ENCODE data around the gene DTX4. TPM values are rescaled to one million over a fixed set of nuclear protein-coding genes. Genes with fewer than 3 reads are reported as not detected.

The DTX4 gene
- polyA plus RNA-seq, 2 donors, result 1.8 to 2.4 TPM

DNA sequence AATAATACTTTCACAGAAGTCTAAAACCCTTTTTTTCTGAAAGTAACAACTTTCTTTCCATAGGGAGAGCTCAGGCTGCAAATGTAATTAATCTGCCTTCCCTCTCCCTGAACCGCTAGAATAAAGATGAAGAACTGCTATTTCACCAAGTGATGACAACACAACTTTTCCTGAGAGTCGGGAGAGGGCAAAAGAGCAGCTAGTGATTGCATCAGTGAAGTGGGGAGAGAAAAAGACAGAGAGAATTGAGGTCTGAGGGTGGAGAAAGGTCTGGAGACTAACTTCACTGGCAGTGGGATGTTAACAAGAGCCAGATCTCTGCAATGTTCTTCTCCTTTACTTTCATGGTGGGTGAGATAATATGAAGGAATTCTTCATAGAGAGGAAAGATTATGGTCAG lies 51.7 kb downstream of the DTX4 start:
- Histone ChIP-seq H3K4me3 (ENCODE audit: low read depth in 1 of 2, low read length in 2 of 2) (no peak overlapping the region), H3K36me3 (ENCODE audit: control insufficient read depth in 2 of 2, insufficient read depth in 2 of 2, low read length in 1 of 2) (no peaks in the 10 kb centered on the region), H3K4me1 (ENCODE audit: control insufficient read depth in 2 of 2, insufficient read depth in 2 of 2, low read length in 1 of 2) (no peaks in the 10 kb centered on the region), H3K9me3 (ENCODE audit: control insufficient read depth in 2 of 2, insufficient read depth in 1 of 2, low read depth in 1 of 2, low read length in 1 of 2) (no peaks in the 10 kb centered on the region), H3K27ac (ENCODE audit: low read depth in 2 of 2, low read length in 1 of 2) (no peak overlapping the region), H3K27me3 (ENCODE audit: control insufficient read depth in 1 of 2, insufficient read depth in 2 of 2, low read length in 2 of 2) (no peaks in the 10 kb centered on the region)
- 50 to 70% methylated on average over 2 of the region's 2 CpGs for WGBS, 2 donors

DNA sequence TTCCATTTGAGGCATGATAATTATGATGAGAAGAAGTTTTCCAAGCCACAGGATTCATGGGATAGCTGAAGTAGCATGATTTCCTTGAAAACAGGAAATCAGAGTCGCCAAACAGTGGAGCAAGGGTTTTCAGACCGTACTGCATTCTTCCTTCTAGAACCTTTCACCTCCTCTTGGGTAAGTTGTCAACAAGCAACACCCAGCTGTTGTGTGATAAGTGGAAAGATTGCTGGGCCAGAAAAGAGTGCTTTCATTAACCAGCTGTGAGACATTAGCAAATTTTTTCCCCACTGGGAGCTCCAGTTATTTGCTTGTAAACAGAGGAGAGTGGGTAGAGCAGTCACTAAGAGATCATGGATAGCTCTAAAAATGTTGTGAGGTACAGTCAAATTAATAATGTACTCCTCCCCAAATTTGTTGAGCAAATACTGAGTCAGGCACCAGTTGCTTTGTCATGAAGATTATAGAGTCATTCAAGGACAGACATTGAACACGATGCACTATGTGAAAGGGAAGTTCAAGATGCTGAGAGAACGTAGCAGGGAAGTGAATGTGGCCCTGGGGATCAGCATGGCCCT lies 52.5 kb downstream of the DTX4 start:
- Histone ChIP-seq H3K9me3 (ENCODE audit: control insufficient read depth in 2 of 2, insufficient read depth in 1 of 2, low read depth in 1 of 2, low read length in 1 of 2) (no peaks in the 10 kb centered on the region), H3K27ac (ENCODE audit: low read depth in 2 of 2, low read length in 1 of 2) (no peak overlapping the region), H3K4me1 (ENCODE audit: control insufficient read depth in 2 of 2, insufficient read depth in 2 of 2, low read length in 1 of 2) (no peaks in the 10 kb centered on the region), H3K36me3 (ENCODE audit: control insufficient read depth in 2 of 2, insufficient read depth in 2 of 2, low read length in 1 of 2) (no peaks in the 10 kb centered on the region), H3K27me3 (ENCODE audit: control insufficient read depth in 1 of 2, insufficient read depth in 2 of 2, low read length in 2 of 2) (no peaks in the 10 kb centered on the region), H3K4me3 (ENCODE audit: low read depth in 1 of 2, low read length in 2 of 2) (no peak overlapping the region)
- WGBS, 2 donors, result 30 to 42% methylated on average over 4 of the region's 4 CpGs

DNA sequence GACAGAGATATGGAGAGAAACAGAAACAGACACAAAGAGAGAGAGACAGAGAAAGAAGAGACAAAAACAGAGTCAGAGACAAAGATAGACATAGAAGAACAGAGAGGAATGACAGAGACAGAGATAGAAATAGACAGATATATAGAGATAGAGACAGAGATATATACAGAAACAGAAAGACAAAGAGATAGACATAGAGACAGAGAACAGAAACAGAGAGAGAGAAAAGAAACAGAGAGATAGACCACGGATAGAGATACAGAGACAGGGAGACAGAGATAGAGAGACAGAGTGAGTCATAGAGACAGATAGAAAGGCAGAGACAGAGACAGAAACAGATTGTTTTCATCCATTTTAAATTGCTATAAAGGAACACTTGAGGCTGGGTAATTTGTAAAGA lies 53.1 kb downstream of the DTX4 start:
- Histone ChIP-seq H3K4me3 (ENCODE audit: low read depth in 1 of 2, low read length in 2 of 2) (no peak overlapping the region), H3K27ac (ENCODE audit: low read depth in 2 of 2, low read length in 1 of 2) (no peak overlapping the region), H3K9me3 (ENCODE audit: control insufficient read depth in 2 of 2, insufficient read depth in 1 of 2, low read depth in 1 of 2, low read length in 1 of 2) (no peaks in the 10 kb centered on the region), H3K27me3 (ENCODE audit: control insufficient read depth in 1 of 2, insufficient read depth in 2 of 2, low read length in 2 of 2) (no peaks in the 10 kb centered on the region), H3K4me1 (ENCODE audit: control insufficient read depth in 2 of 2, insufficient read depth in 2 of 2, low read length in 1 of 2) (no peaks in the 10 kb centered on the region), H3K36me3 (ENCODE audit: control insufficient read depth in 2 of 2, insufficient read depth in 2 of 2, low read length in 1 of 2) (no peaks in the 10 kb centered on the region)
- 65 to 67% methylated on average over 1 of the region's 1 CpG for WGBS, 2 donors

DNA sequence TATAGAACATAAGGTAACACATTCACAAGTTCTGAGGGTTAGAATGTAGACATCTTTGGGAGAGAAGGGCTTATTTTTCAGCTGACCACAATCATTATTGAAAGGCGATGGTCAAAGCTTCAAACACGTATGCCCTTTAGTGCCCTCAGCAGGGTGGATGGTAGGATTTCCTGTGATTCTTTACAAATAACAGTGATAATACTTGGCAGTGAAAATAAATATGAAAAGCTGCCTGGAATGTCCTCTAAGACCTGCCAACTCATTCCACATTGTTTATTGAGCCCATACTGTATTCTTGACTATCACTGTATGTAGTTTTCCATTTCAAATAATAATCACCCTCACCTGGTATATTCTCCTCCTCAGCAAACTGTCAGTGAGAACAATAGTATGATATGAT lies 54.5 kb downstream of the DTX4 start:
- no peaks in the 10 kb centered on the region for H3K9me3 ChIP-seq (ENCODE audit: control insufficient read depth in 2 of 2, insufficient read depth in 1 of 2, low read depth in 1 of 2, low read length in 1 of 2)
- no peaks in the 10 kb centered on the region for H3K36me3 ChIP-seq (ENCODE audit: control insufficient read depth in 2 of 2, insufficient read depth in 2 of 2, low read length in 1 of 2)
- no peak overlapping the region for H3K27ac ChIP-seq (ENCODE audit: low read depth in 2 of 2, low read length in 1 of 2)
- no peaks in the 10 kb centered on the region for H3K4me1 ChIP-seq (ENCODE audit: control insufficient read depth in 2 of 2, insufficient read depth in 2 of 2, low read length in 1 of 2)
- H3K4me3 ChIP-seq (ENCODE audit: low read depth in 1 of 2, low read length in 2 of 2), result no peak overlapping the region
- 61 to 83% methylated on average over 2 of the region's 2 CpGs for WGBS, 2 donors
- no peaks in the 10 kb centered on the region for H3K27me3 ChIP-seq (ENCODE audit: control insufficient read depth in 1 of 2, insufficient read depth in 2 of 2, low read length in 2 of 2)

DNA sequence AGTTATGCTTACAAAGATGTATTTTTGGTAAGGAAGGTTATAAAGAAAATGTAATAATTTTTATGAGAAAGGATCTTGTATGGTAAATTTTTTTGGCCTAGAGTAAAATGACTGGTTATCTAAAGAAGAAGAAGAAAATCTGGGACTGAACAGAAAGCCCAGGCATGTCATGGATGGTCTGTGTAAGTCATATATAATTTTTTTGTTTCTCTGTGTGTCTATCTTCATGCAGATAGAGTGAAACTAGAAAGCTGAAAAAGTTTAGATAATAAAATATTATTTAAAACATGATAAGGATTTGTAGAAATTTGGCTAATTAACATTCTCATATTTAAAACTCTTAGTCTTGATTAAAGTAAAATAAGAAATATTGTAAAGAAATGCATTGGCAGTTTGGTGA lies 68.4 kb downstream of the DTX4 start:
- Histone ChIP-seq H3K27ac (ENCODE audit: low read depth in 2 of 2, low read length in 1 of 2) (no peak overlapping the region), H3K4me3 (ENCODE audit: low read depth in 1 of 2, low read length in 2 of 2) (no peak overlapping the region), H3K36me3 (ENCODE audit: control insufficient read depth in 2 of 2, insufficient read depth in 2 of 2, low read length in 1 of 2) (no peaks in the 10 kb centered on the region), H3K27me3 (ENCODE audit: control insufficient read depth in 1 of 2, insufficient read depth in 2 of 2, low read length in 2 of 2) (no peaks in the 10 kb centered on the region), H3K4me1 (ENCODE audit: control insufficient read depth in 2 of 2, insufficient read depth in 2 of 2, low read length in 1 of 2) (no peaks in the 10 kb centered on the region), H3K9me3 (ENCODE audit: control insufficient read depth in 2 of 2, insufficient read depth in 1 of 2, low read depth in 1 of 2, low read length in 1 of 2) (no peaks in the 10 kb centered on the region)

DNA sequence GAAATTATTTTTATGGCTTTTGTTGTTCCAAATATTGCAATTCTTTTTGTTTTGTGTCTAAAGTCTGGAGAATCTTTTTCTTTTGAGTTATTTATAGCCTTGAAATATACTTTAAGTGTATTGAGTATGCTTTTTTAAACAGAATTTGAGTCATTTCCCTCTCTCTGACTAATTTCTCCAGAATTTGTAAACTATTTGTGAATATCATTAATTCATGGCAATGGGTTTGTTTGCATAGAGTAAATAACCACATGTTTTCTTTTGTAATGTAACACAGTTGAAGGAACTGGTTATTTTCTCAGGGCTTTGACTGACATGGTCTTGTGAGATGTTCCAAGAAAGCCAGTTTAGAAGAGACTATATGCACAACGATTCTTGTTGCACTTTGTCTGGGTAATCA lies 71.7 kb downstream of the DTX4 start:
- Histone ChIP-seq H3K4me1 (ENCODE audit: control insufficient read depth in 2 of 2, insufficient read depth in 2 of 2, low read length in 1 of 2) (no peaks in the 10 kb centered on the region), H3K4me3 (ENCODE audit: low read depth in 1 of 2, low read length in 2 of 2) (no peak overlapping the region), H3K9me3 (ENCODE audit: control insufficient read depth in 2 of 2, insufficient read depth in 1 of 2, low read depth in 1 of 2, low read length in 1 of 2) (no peaks in the 10 kb centered on the region), H3K36me3 (ENCODE audit: control insufficient read depth in 2 of 2, insufficient read depth in 2 of 2, low read length in 1 of 2) (no peaks in the 10 kb centered on the region), H3K27ac (ENCODE audit: low read depth in 2 of 2, low read length in 1 of 2) (no peak overlapping the region), H3K27me3 (ENCODE audit: control insufficient read depth in 1 of 2, insufficient read depth in 2 of 2, low read length in 2 of 2) (no peaks in the 10 kb centered on the region)
- WGBS, 2 donors, result 71 to 73% methylated on average over 1 of the region's 1 CpG

DNA sequence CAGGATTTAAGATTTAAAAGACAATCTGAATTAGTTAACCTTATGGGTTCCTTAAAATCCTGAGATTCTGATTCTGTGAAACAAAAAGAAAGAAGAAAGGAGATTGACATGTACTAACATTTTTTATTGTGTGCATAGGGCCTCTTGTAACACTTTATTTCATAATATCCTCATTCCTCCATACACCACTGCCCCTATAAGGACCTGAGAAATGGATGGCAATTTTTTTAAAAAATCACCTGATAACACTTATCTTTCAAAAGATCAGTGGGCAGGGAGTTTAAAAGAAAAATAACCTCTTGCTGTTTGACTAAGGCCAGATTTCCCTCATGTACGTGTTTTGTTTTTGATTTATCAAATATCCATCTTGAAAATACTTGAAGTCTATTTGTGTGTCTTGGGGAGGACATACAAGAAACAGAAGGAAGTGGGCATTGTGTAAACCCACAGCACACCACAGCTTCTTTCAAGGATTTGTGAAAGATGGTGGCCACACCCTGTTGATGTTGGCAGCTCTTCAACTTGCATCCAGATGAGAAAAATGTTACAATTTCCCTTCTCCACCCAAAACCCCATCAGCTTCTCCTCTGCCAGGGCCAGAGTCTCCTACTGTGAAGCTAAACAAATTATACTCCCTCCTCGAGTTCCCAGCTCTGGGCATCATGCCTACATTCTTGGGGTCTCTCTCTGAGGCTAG lies 75.7 kb downstream of the DTX4 start:
- 9 to 12% methylated on average over 2 of the region's 2 CpGs for WGBS, 2 donors
- Histone ChIP-seq H3K4me1 (ENCODE audit: control insufficient read depth in 2 of 2, insufficient read depth in 2 of 2, low read length in 1 of 2) (no peaks in the 10 kb centered on the region), H3K27ac (ENCODE audit: low read depth in 2 of 2, low read length in 1 of 2) (no peak overlapping the region), H3K36me3 (ENCODE audit: control insufficient read depth in 2 of 2, insufficient read depth in 2 of 2, low read length in 1 of 2) (no peaks in the 10 kb centered on the region), H3K9me3 (ENCODE audit: control insufficient read depth in 2 of 2, insufficient read depth in 1 of 2, low read depth in 1 of 2, low read length in 1 of 2) (no peaks in the 10 kb centered on the region), H3K4me3 (ENCODE audit: low read depth in 1 of 2, low read length in 2 of 2) (no peak overlapping the region), H3K27me3 (ENCODE audit: control insufficient read depth in 1 of 2, insufficient read depth in 2 of 2, low read length in 2 of 2) (no peaks in the 10 kb centered on the region)

DNA sequence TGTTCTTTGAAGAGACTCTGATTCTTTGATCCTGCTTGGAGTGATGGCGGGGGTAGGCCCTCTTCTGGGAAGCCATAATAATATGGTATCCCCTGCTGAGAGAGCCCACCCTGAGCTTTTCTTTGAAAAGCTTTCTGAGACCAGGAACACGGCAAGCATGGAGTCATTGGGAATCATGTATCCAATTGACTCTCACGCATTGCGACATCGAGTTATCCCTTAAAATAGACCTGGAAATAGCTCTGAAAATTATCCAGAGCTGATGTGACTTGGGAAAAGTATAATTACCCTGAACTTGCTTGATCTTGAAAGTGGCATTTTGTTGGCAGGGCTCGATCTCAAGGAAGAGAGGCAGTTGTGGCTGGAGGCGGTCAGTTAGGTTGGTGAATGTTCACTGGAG lies 77.6 kb downstream of the DTX4 start:
- no peaks in the 10 kb centered on the region for H3K4me1 ChIP-seq (ENCODE audit: control insufficient read depth in 2 of 2, insufficient read depth in 2 of 2, low read length in 1 of 2)
- no peaks in the 10 kb centered on the region for H3K36me3 ChIP-seq (ENCODE audit: control insufficient read depth in 2 of 2, insufficient read depth in 2 of 2, low read length in 1 of 2)
- no peaks in the 10 kb centered on the region for H3K27me3 ChIP-seq (ENCODE audit: control insufficient read depth in 1 of 2, insufficient read depth in 2 of 2, low read length in 2 of 2)
- WGBS, 2 donors, result 91% methylated on average over 7 of the region's 7 CpGs
- H3K9me3 ChIP-seq (ENCODE audit: control insufficient read depth in 2 of 2, insufficient read depth in 1 of 2, low read depth in 1 of 2, low read length in 1 of 2), result no peaks in the 10 kb centered on the region
- no peak overlapping the region for H3K4me3 ChIP-seq (ENCODE audit: low read depth in 1 of 2, low read length in 2 of 2)
- H3K27ac ChIP-seq (ENCODE audit: low read depth in 2 of 2, low read length in 1 of 2), result no peak overlapping the region

DNA sequence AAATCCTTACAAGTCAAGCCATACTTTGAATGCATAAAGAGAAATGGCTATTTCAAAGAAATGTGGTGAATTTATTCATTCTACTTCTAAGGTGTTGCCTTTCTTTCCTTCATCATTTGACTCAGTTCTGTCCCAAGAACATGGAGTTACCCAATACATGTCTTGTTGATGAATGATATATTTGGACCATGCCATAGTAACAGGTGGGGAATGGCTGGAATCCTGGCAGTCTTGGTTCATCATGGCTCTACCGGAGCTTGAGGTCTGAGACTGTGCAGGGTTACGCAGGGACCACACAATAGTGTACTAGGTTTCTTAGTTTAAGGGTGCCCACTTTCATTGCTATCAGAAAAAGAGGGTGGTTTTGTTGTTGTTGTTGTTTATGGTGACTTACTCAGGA lies 81.1 kb downstream of the DTX4 start:
- peaks cover 0 to 3% of the 10 kb centered on the region in 2 donors for H3K4me1 ChIP-seq (ENCODE audit: control insufficient read depth in 2 of 2, insufficient read depth in 2 of 2, low read length in 1 of 2)
- 89 to 95% methylated on average over 2 of the region's 2 CpGs for WGBS, 2 donors
- H3K27me3 ChIP-seq (ENCODE audit: control insufficient read depth in 1 of 2, insufficient read depth in 2 of 2, low read length in 2 of 2), result no peaks in the 10 kb centered on the region
- H3K27ac ChIP-seq (ENCODE audit: low read depth in 2 of 2, low read length in 1 of 2), result no peak overlapping the region
- H3K4me3 ChIP-seq (ENCODE audit: low read depth in 1 of 2, low read length in 2 of 2), result no peak overlapping the region
- no peaks in the 10 kb centered on the region for H3K36me3 ChIP-seq (ENCODE audit: control insufficient read depth in 2 of 2, insufficient read depth in 2 of 2, low read length in 1 of 2)
- no peaks in the 10 kb centered on the region for H3K9me3 ChIP-seq (ENCODE audit: control insufficient read depth in 2 of 2, insufficient read depth in 1 of 2, low read depth in 1 of 2, low read length in 1 of 2)

DNA sequence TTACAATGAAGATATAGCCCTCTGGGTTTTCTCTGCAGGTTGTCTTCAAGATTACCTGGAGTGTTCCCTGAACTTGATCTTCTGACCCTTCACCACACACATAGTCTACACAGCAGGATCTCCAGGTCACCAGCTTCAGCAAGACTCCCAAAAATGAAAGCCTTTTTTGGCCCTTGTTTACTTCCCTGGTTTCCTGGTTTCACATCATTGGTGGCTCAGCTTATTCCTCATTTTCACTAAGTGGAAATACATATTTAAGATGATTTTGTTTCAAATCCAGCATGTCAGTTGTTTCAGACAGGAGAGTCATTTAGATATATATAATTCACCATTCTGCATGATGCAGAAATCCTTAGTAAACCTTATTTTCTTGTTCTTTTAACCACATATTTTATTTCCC lies 82.4 kb downstream of the DTX4 start:
- Histone ChIP-seq H3K9me3 (ENCODE audit: control insufficient read depth in 2 of 2, insufficient read depth in 1 of 2, low read depth in 1 of 2, low read length in 1 of 2) (no peaks in the 10 kb centered on the region), H3K4me1 (ENCODE audit: control insufficient read depth in 2 of 2, insufficient read depth in 2 of 2, low read length in 1 of 2) (peaks cover 0 to 3% of the 10 kb centered on the region in 2 donors), H3K27ac (ENCODE audit: low read depth in 2 of 2, low read length in 1 of 2) (no peak overlapping the region), H3K4me3 (ENCODE audit: low read depth in 1 of 2, low read length in 2 of 2) (no peak overlapping the region), H3K27me3 (ENCODE audit: control insufficient read depth in 1 of 2, insufficient read depth in 2 of 2, low read length in 2 of 2) (no peaks in the 10 kb centered on the region), H3K36me3 (ENCODE audit: control insufficient read depth in 2 of 2, insufficient read depth in 2 of 2, low read length in 1 of 2) (no peaks in the 10 kb centered on the region)
